Endothelial cell of umbilical vein (primary cell): ENCODE results near the gene MBTPS1. TPM values are rescaled to one million over a fixed set of nuclear protein-coding genes. Genes with fewer than 3 reads are reported as not detected.

ENCODE experiments used
- BruUV-seq: library from RNA; stranded (reverse); fragments of 400-500 nt; replicated peaks from 2 replicates; lab custom pipeline; 2021; lab: Mats Ljungman, UMichigan
- CTCF ChIA-PET: fragments of 300-600, 350-600 bp; sonication (Branson Sonifier 250); formaldehyde crosslinking; loops from one replicate; lab custom pipeline; 2021; ENCODE audit warnings: antibody characterized with exemption, inconsistent platforms; lab: Charles Lee
- POLR2A ChIA-PET: fragments of 300-600, 350-600 bp; sonication (Branson Sonifier 250); formaldehyde crosslinking; loops from one replicate; lab custom pipeline; 2021; ENCODE audit warnings: antibody characterized with exemption, inconsistent platforms; lab: Charles Lee
- DNase-seq: peaks from one replicate; pipeline ENCODE4 v3.0.0-alpha.2; 2011; ENCODE audit warnings: low read depth, low spot score
- FAIRE-seq: peaks from 2 replicates; lab custom pipeline; 2011; peaks lifted over from hg19 to GRCh38; lab: Jason Lieb, UNC
- H2AFZ ChIP-seq: 2 replicates; pipeline ENCODE4 v1.6.0; 2012; ENCODE audit warnings: low read depth, low read length, control low read depth, inconsistent platforms
- H3K27ac ChIP-seq: 2 replicates; pipeline ENCODE4 v1.5.1; 2011; ENCODE audit warnings: low read depth, mild to moderate bottlenecking, control low read depth, low read length, moderate library complexity; ENCODE audit not compliant: insufficient read depth
- H3K27me3 ChIP-seq, 2 experiments: 2 replicates each; pipeline versions ENCODE4 v1.6.0 to v1.6.1; 2011; ENCODE audit warnings: low read length in 2 of 2, mixed read lengths in 1 of 2; ENCODE audit not compliant: control insufficient read depth in 2 of 2, insufficient read depth in 2 of 2
- H3K36me3 ChIP-seq, 2 experiments: 2 replicates in 1 of 2; 3 replicates in 1 of 2; pipeline ENCODE4 v1.5.1; 2011; ENCODE audit warnings: low read length in 2 of 2, mild to moderate bottlenecking in 1 of 2, moderate library complexity in 1 of 2; ENCODE audit not compliant: control insufficient read depth in 2 of 2, insufficient read depth in 2 of 2; ENCODE audit errors: extremely low read depth in 1 of 2
- H3K4me1 ChIP-seq: 3 replicates; pipeline ENCODE4 v1.5.1; 2011; ENCODE audit warnings: mild to moderate bottlenecking, low read length; ENCODE audit not compliant: control insufficient read depth, insufficient read depth; ENCODE audit errors: extremely low read depth
- H3K4me2 ChIP-seq: 2 replicates; pipeline ENCODE4 v1.6.1; 2011; ENCODE audit warnings: low read length, control low read depth, mixed read lengths; ENCODE audit not compliant: insufficient read depth
- H3K4me3 ChIP-seq, 3 experiments: fragments of 200-600 bp in 1 of 3; sonication (generic), shearing (Covaris generic) in 1 of 3; replicated peaks in 1 of 3; 2 replicates each; pipeline ENCODE4 v1.5.1; 2011 to 2016; ENCODE audit warnings: control low read depth in 3 of 3, low read length in 3 of 3, mild to moderate bottlenecking in 2 of 3, inconsistent platforms in 1 of 3, low read depth in 1 of 3, moderate library complexity in 1 of 3; ENCODE audit not compliant: insufficient read depth in 1 of 3
- H3K79me2 ChIP-seq: 2 replicates; pipeline ENCODE4 v1.6.0; 2012; ENCODE audit warnings: low read length, inconsistent platforms; ENCODE audit not compliant: control insufficient read depth, insufficient read depth
- H3K9ac ChIP-seq: replicated peaks from 2 replicates; pipeline ENCODE3; 2011; ENCODE audit warnings: low read length, control low read depth; ENCODE audit not compliant: insufficient read depth; ENCODE audit errors: extremely low read depth
- H3K9me1 ChIP-seq: replicated peaks from 3 replicates; pipeline ENCODE4 v1.6.0; 2011; ENCODE audit warnings: mild to moderate bottlenecking, low read length; ENCODE audit not compliant: control insufficient read depth, insufficient read depth; ENCODE audit errors: extremely low read depth
- H3K9me3 ChIP-seq: replicated peaks from 2 replicates; pipeline ENCODE4 v1.5.1; 2012; ENCODE audit warnings: low read length, inconsistent platforms; ENCODE audit not compliant: control insufficient read depth, insufficient read depth
- H4K20me1 ChIP-seq: replicated peaks from 2 replicates; pipeline ENCODE3; 2011; ENCODE audit warnings: mild to moderate bottlenecking, low read length; ENCODE audit not compliant: control insufficient read depth, insufficient read depth; ENCODE audit errors: extremely low read depth
- CTCF ChIP-seq, 2 donors: IDR thresholded peaks; 1 replicate in 1 of 2; 2 replicates in 1 of 2; pipeline ENCODE4 v1.5.1; 2011; ENCODE audit warnings: low read length in 2 of 2, mild to moderate bottlenecking in 2 of 2, moderate library complexity in 2 of 2, control low read depth in 1 of 2, inconsistent platforms in 1 of 2, low read depth in 1 of 2; ENCODE audit not compliant: insufficient read depth in 1 of 2; ENCODE audit errors: extremely low read depth in 1 of 2
- EZH2 ChIP-seq: IDR thresholded peaks from 2 replicates; pipeline ENCODE4 v1.6.1; 2012; ENCODE audit warnings: borderline replicate concordance, low read depth, mild to moderate bottlenecking, moderate library complexity, low read length, inconsistent platforms; ENCODE audit not compliant: severe bottlenecking
- FOS ChIP-seq: IDR thresholded peaks from 2 replicates; pipeline ENCODE4 v1.6.1; 2011; ENCODE audit warnings: mild to moderate bottlenecking, low read length, moderate library complexity, borderline replicate concordance; ENCODE audit not compliant: insufficient read depth
- GATA2 ChIP-seq: IDR thresholded peaks from 2 replicates; pipeline ENCODE4 v1.7.0; 2011; ENCODE audit warnings: low read depth, mild to moderate bottlenecking, moderate library complexity, mixed read lengths, low read length; ENCODE audit not compliant: insufficient read length, insufficient read depth
- JUN ChIP-seq: IDR thresholded peaks from 2 replicates; pipeline ENCODE4 v1.6.1; 2011; ENCODE audit warnings: borderline replicate concordance, low read depth; ENCODE audit not compliant: insufficient read length, insufficient read depth
- MAX ChIP-seq: IDR thresholded peaks from 2 replicates; pipeline ENCODE4 v1.6.1; 2011; ENCODE audit not compliant: insufficient read depth, insufficient read length
- MYC ChIP-seq: IDR thresholded peaks from one replicate; pipeline ENCODE4 v1.6.1; 2011; ENCODE audit warnings: mild to moderate bottlenecking, low read depth, low read length
- POLR2A ChIP-seq: IDR thresholded peaks from 2 replicates; pipeline ENCODE4 v1.6.1; 2012; ENCODE audit warnings: low read depth, mild to moderate bottlenecking, control low read depth, low read length
- POLR2AphosphoS5 ChIP-seq: IDR thresholded peaks from 2 replicates; pipeline ENCODE4 v1.6.1; 2012; ENCODE audit warnings: low read depth, mild to moderate bottlenecking, control low read depth, low read length, moderate library complexity; ENCODE audit not compliant: insufficient read depth
- dilution Hi-C: fragments of 300-500 bp; cut with MboI; formaldehyde crosslinking; loops from one replicate; pipeline ENCODE4 v1.15.0; 2019; ENCODE audit warnings: low sequenced_read_pairs; ENCODE audit not compliant: extremely low pct_ligation_motif_present
- intact Hi-C: fragments of 100-400 bp; cut with micrococcal nuclease; formaldehyde crosslinking; loops from one replicate; pipeline ENCODE4 v1.10.0; 2022
- polyA plus RNA-seq, 4 experiments: library from polyadenylated mRNA; depleted of rRNA in 3 of 4; stranded (reverse) in 3 of 4; unstranded in 1 of 4; fragments of >200 nt; gene quantifications; 2 replicates each; pipeline versions ENCODE4 v1.2.1 to v1.2.3, GENCODE V29; 2011 to 2012; ENCODE audit warnings: missing spikeins in 1 of 4
- total RNA-seq: library from RNA; stranded (reverse); gene quantifications from 2 replicates; pipeline ENCODE4 v1.2.3, GENCODE V29; 2021

MBTPS1 gene
- total and polyA plus RNA-seq, 2 donors (not counting 3 experiments of a cell fraction or from before 2014, with no cell fraction given): 82.3 to 99.6 TPM

- intact Hi-C loops: no loop called here
- Histone ChIP-seq H3K27me3 (no peaks in the 10 kb centered on the region), H3K4me2 (no peak overlapping the region), H3K4me3 (no peak overlapping the region), H3K9me3 (no peaks in the 10 kb centered on the region), H3K9me1 (no peaks in the 10 kb centered on the region), H3K4me1 (peaks cover 7% of the 10 kb centered on the region), H2AFZ (no peak overlapping the region), H3K9ac (no peak overlapping the region), H3K27ac (no peak overlapping the region), H4K20me1 (no peaks in the 10 kb centered on the region), H3K79me2 (no peaks in the 10 kb centered on the region), H3K36me3 (peaks cover 3 to 40% of the 10 kb centered on the region in 2 experiments)
- POLR2A ChIA-PET: no interaction called here
- TF ChIP-seq EZH2 (no peak), MAX (no peak), GATA2 (no peak), FOS (no peak), CTCF (IDR thresholded peaks at IDR 0.05; ENCODE audit: extremely low read depth in 1 of 2, insufficient read depth in 1 of 2, low read depth in 1 of 2, low read length in 2 of 2) (no peak), POLR2A (no peak), MYC (no peak), JUN (no peak), POLR2AphosphoS5 (no peak)
- dilution Hi-C loops: no loop called here
- FAIRE-seq (no peak), DNase-seq (no peak)
- CTCF ChIA-PET: interaction anchor here (0.8 to 3.4 kb wide), 4 partner anchors 25 to 106 kb away, joined by 3 to 16 read pairs (median 4); partner anchors contain the start of gene OSGIN1
- BruUV-seq: no TSS peak
Observed at GRCh38 chr16:84059111-84059510, 57.6 kb downstream of the MBTPS1 start.
